Measurements from ENCODE around the gene SVEP1. TPM values are rescaled to one million over a fixed set of nuclear protein-coding genes. Genes with fewer than 3 reads are reported as not detected.

The SVEP1 gene
- total RNA-seq, 1 donor from 2014 or later = 0.56 TPM

GRCh38 chr9:110319781-110320492, 259.6 kb downstream of the SVEP1 start:
- Histone ChIP-seq H3K4me1 (peaks cover 3% of the 10 kb centered on the region), H3K27ac (no peak overlapping the region), H3K9ac (no peak overlapping the region), H3K4me2 (no peak overlapping the region), H3F3A (ENCODE audit: low read depth) (no peaks in the 10 kb centered on the region), H4K20me1 (ENCODE audit: low read depth) (no peaks in the 10 kb centered on the region), H3K4me3 (no peak overlapping the region), H3K36me3 (no peaks in the 10 kb centered on the region), H3K9me3 (ENCODE audit: low read depth) (no peaks in the 10 kb centered on the region), H2AFZ (replicated peaks) (no peak overlapping the region), H3K27me3 (no peaks in the 10 kb centered on the region), H3K79me2 (ENCODE audit: low read depth) (no peaks in the 10 kb centered on the region)
- TF ChIP-seq CTCF (IDR thresholded peaks at IDR 0.05) (no peak), EZH2 (IDR thresholded peaks at IDR 0.05) (no peak), EZH2phosphoT487 (IDR thresholded peaks at IDR 0.05) (no peak)
- H3K9me3 Mint-ChIP-seq = peaks cover 2% of the 10 kb centered on the region
- no peaks in the 10 kb centered on the region for H3K4me1 Mint-ChIP-seq
- no peak overlapping the region for H3K27ac Mint-ChIP-seq
- no peak overlapping the region for H3K4me3 Mint-ChIP-seq
- H3K27me3 Mint-ChIP-seq (ENCODE audit: insufficient read depth, low read depth) = no peaks in the 10 kb centered on the region
- no peaks in the 10 kb centered on the region for H3K36me3 Mint-ChIP-seq
- no peak for DNase-seq (ENCODE audit: low spot score)

GRCh38 chr9:110317911-110318310, 261.6 kb downstream of the SVEP1 start:
- H3K9ac ChIP-seq = no peak overlapping the region
- H3K27me3 ChIP-seq = no peaks in the 10 kb centered on the region
- H3K4me1 ChIP-seq = peaks cover 3% of the 10 kb centered on the region
- TF ChIP-seq EZH2 (IDR thresholded peaks at IDR 0.05) (no peak), EZH2phosphoT487 (IDR thresholded peaks at IDR 0.05) (no peak), CTCF (IDR thresholded peaks at IDR 0.05) (no peak)
- no peaks in the 10 kb centered on the region for H3K79me2 ChIP-seq (ENCODE audit: low read depth)
- no peak overlapping the region for H3K4me3 ChIP-seq
- H3F3A ChIP-seq (ENCODE audit: low read depth) = no peaks in the 10 kb centered on the region
- H3K4me3 Mint-ChIP-seq = no peak overlapping the region
- H4K20me1 ChIP-seq (ENCODE audit: low read depth) = no peaks in the 10 kb centered on the region
- no peaks in the 10 kb centered on the region for H3K9me3 ChIP-seq (ENCODE audit: low read depth)
- no peak for DNase-seq (ENCODE audit: low spot score)
- H3K4me1 Mint-ChIP-seq = no peaks in the 10 kb centered on the region
- H3K27ac Mint-ChIP-seq = no peak overlapping the region
- H3K9me3 Mint-ChIP-seq = peaks cover 4% of the 10 kb centered on the region
- H2AFZ ChIP-seq (replicated peaks) = no peak overlapping the region
- no peaks in the 10 kb centered on the region for H3K36me3 ChIP-seq
- no peaks in the 10 kb centered on the region for H3K27me3 Mint-ChIP-seq (ENCODE audit: insufficient read depth, low read depth)
- no peak overlapping the region for H3K4me2 ChIP-seq
- no peaks in the 10 kb centered on the region for H3K36me3 Mint-ChIP-seq
- H3K27ac ChIP-seq = no peak overlapping the region

GRCh38 chr9:110316261-110317075, 263.1 kb downstream of the SVEP1 start:
- no peak overlapping the region for H3K27ac ChIP-seq
- H3K79me2 ChIP-seq (ENCODE audit: low read depth) = no peaks in the 10 kb centered on the region
- H4K20me1 ChIP-seq (ENCODE audit: low read depth) = no peaks in the 10 kb centered on the region
- Mint-ChIP-seq H3K4me3 (no peak overlapping the region), H3K36me3 (no peaks in the 10 kb centered on the region), H3K4me1 (no peaks in the 10 kb centered on the region), H3K27ac (no peak overlapping the region), H3K27me3 (ENCODE audit: insufficient read depth, low read depth) (no peaks in the 10 kb centered on the region), H3K9me3 (peaks cover 6% of the 10 kb centered on the region)
- H2AFZ ChIP-seq (replicated peaks) = no peak overlapping the region
- H3K27me3 ChIP-seq = no peaks in the 10 kb centered on the region
- H3K4me2 ChIP-seq = no peak overlapping the region
- H3K9ac ChIP-seq = no peak overlapping the region
- H3K4me1 ChIP-seq = peaks cover 3% of the 10 kb centered on the region
- TF ChIP-seq EZH2 (IDR thresholded peaks at IDR 0.05) (no peak), CTCF (IDR thresholded peaks at IDR 0.05) (no peak), EZH2phosphoT487 (IDR thresholded peaks at IDR 0.05) (no peak)
- no peak for DNase-seq (ENCODE audit: low spot score)
- no peaks in the 10 kb centered on the region for H3K9me3 ChIP-seq (ENCODE audit: low read depth)
- no peak overlapping the region for H3K4me3 ChIP-seq
- no peaks in the 10 kb centered on the region for H3K36me3 ChIP-seq
- H3F3A ChIP-seq (ENCODE audit: low read depth) = no peaks in the 10 kb centered on the region

Small RNA genes within 50 kb of the gene (small RNA-seq; reads per million reads assigned to genes)
- gene RNU6-1039P = not detected

Other genes with a start within 250 kb of the SVEP1 start
- gene TXNDC8, start 241.9 kb downstream of the SVEP1 start, total RNA-seq (ENCODE audit: low replicate concordance) = not detected in 2 replicates
- 0.22 and 0.24 TPM in 2 replicates for gene MUSK, start 89.0 kb upstream of the SVEP1 start, total RNA-seq (ENCODE audit: low replicate concordance)

All from neural progenitor cell (in vitro differentiated cells).